Osteocyte (in vitro differentiated cells): Measurements from ENCODE around the gene GRIP2. TPM values are rescaled to one million over a fixed set of nuclear protein-coding genes. Genes with fewer than 3 reads are reported as not detected.

Source experiments
- DNase-seq: peaks from one replicate; pipeline ENCODE4 v3.0.0; 2021; ENCODE audit warnings: mixed read lengths; ENCODE audit not compliant: unreplicated experiment; ENCODE audit errors: extremely low spot score
- H3K27ac Mint-ChIP-seq: one replicate; pipeline ENCODE4 v1.8.0; 2021; ENCODE audit warnings: mild to moderate bottlenecking, mixed read lengths; ENCODE audit not compliant: unreplicated experiment
- H3K27me3 Mint-ChIP-seq: one replicate; pipeline ENCODE4 v1.8.0; 2021; ENCODE audit warnings: mixed read lengths; ENCODE audit not compliant: unreplicated experiment
- H3K36me3 Mint-ChIP-seq: one replicate; pipeline ENCODE4 v1.8.0; 2021; ENCODE audit warnings: mixed read lengths; ENCODE audit not compliant: unreplicated experiment
- H3K4me1 Mint-ChIP-seq: one replicate; pipeline ENCODE4 v1.8.0; 2021; ENCODE audit warnings: mixed read lengths; ENCODE audit not compliant: unreplicated experiment
- H3K4me3 Mint-ChIP-seq: one replicate; pipeline ENCODE4 v1.8.0; 2021; ENCODE audit warnings: mild to moderate bottlenecking, moderate library complexity, mixed read lengths; ENCODE audit not compliant: unreplicated experiment
- H3K9me3 Mint-ChIP-seq: one replicate; pipeline ENCODE4 v1.8.0; 2021; ENCODE audit warnings: mixed read lengths; ENCODE audit not compliant: unreplicated experiment
- total RNA-seq: library from RNA; stranded (reverse); gene quantifications from 2 replicates; pipeline ENCODE4 v1.2.1, GENCODE V29; 2021
- TF ChIP-seq, protein P1 (sequence below): fragments of 200-600 bp; sonication (generic); IDR thresholded peaks from 2 replicates; pipeline ENCODE4 v1.5.0; 2021; ENCODE audit warnings: antibody characterized with exemption, mild to moderate bottlenecking, moderate library complexity

Gene GRIP2
- total RNA-seq, 1 donor from 2014 or later, result 0.35 TPM

DNA sequence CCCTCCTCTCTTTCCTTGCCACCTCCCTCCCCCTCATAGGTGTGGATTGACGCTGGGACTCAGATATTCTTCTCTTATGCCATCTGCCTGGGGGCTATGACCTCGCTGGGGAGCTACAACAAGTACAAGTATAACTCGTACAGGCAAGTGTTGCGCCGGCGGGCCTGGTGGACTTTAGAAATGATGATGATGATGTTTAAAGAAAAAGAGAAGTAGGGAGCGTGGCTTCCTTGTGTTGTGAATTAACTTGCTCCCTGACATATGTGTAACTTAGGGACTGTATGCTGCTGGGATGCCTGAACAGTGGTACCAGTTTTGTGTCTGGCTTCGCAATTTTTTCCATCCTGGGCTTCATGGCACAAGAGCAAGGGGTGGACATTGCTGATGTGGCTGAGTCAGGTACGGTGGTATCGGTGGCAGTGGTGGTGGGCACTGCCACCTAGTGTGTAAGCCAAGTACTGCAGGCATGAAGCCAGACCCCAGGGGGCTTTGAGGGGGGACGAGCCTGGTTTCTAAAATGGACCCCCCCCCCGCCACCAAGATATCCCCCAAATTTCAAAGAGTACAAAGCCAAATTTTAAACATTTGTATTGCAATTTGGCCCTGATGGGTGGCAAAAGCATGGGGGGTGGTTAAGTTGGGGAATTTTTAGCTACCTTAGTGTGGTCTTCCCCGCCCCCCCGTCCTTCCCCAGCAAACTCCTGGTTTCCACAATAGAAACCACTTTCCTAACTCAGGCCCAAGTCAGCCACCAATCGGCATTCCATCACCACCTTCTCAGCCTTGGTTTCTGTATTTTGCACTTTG, 72.1 kb downstream of the GRIP2 start:
- Mint-ChIP-seq H3K9me3 (no peaks in the 10 kb centered on the region), H3K36me3 (peaks cover 8% of the 10 kb centered on the region), H3K4me1 (peaks cover 23% of the 10 kb centered on the region), H3K27me3 (no peaks in the 10 kb centered on the region), H3K4me3 (no peak overlapping the region), H3K27ac (no peak overlapping the region)
- TF ChIP-seq, protein P1, sequence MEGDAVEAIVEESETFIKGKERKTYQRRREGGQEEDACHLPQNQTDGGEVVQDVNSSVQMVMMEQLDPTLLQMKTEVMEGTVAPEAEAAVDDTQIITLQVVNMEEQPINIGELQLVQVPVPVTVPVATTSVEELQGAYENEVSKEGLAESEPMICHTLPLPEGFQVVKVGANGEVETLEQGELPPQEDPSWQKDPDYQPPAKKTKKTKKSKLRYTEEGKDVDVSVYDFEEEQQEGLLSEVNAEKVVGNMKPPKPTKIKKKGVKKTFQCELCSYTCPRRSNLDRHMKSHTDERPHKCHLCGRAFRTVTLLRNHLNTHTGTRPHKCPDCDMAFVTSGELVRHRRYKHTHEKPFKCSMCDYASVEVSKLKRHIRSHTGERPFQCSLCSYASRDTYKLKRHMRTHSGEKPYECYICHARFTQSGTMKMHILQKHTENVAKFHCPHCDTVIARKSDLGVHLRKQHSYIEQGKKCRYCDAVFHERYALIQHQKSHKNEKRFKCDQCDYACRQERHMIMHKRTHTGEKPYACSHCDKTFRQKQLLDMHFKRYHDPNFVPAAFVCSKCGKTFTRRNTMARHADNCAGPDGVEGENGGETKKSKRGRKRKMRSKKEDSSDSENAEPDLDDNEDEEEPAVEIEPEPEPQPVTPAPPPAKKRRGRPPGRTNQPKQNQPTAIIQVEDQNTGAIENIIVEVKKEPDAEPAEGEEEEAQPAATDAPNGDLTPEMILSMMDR, result peak; percentile 89
- no peak for DNase-seq

DNA sequence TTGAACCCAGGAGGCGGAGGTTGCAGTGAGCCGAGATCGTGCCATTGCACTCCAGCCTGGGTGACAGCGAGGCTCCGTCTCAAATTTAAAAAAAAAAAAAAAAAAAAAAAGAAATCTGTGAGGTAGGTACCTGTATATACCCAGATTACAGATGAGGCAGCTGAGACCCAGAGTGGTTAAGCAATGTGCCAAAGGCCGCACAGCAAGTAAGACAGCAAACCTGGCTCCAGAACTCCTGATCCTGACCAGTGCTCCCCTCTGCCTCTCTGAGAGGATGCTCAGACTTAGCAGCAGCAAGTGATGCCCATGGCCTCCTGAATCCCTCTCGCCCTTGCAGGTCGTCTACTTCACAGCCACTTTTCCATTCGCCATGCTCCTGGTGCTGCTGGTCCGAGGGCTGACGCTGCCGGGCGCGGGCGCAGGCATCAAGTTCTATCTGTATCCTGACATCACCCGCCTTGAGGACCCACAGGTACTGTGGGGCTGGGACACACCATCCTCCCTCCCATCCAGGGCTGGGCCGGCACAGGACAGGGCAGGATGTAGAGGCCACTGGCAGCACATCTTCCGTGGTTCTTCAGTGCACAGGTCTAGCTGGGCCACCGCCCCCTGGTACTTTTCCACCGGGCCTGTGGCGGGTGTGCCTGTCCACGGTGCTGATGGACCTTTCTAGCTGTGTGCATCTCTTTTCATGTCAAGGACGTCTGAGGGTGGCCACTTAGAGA, 73.8 kb downstream of the GRIP2 start:
- TF ChIP-seq, protein P1, result no peak
- no peak overlapping the region for H3K4me3 Mint-ChIP-seq
- H3K27ac Mint-ChIP-seq, result no peak overlapping the region
- H3K9me3 Mint-ChIP-seq, result no peaks in the 10 kb centered on the region
- H3K36me3 Mint-ChIP-seq, result peaks cover 13% of the 10 kb centered on the region
- DNase-seq, result no peak
- no peaks in the 10 kb centered on the region for H3K27me3 Mint-ChIP-seq
- H3K4me1 Mint-ChIP-seq, result peaks cover 13% of the 10 kb centered on the region

DNA sequence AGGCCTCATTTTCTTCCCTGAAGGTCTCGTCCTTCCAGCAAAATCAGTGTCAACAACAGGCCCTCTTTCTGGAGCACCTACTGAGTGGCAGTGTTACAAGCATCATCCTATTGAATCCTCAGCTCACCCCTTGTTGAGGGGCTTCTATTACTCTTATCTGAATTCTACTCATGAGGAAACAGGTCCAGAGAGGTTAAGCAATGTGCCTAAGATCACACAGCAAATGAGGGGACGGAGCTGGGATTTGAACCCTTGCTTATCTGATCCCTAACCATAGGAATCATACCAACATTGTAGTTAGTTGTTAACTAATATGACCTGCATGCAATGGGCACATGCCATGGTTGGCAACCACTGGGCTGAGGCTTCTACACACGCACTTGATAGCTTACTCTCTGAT, 74.7 kb downstream of the GRIP2 start:
- no peaks in the 10 kb centered on the region for H3K9me3 Mint-ChIP-seq
- peaks cover 16% of the 10 kb centered on the region for H3K36me3 Mint-ChIP-seq
- no peak overlapping the region for H3K4me3 Mint-ChIP-seq
- H3K27me3 Mint-ChIP-seq, result no peaks in the 10 kb centered on the region
- peaks cover 16% of the 10 kb centered on the region for H3K4me1 Mint-ChIP-seq
- no peak for DNase-seq
- no peak overlapping the region for H3K27ac Mint-ChIP-seq
- TF ChIP-seq, protein P1, result no peak

DNA sequence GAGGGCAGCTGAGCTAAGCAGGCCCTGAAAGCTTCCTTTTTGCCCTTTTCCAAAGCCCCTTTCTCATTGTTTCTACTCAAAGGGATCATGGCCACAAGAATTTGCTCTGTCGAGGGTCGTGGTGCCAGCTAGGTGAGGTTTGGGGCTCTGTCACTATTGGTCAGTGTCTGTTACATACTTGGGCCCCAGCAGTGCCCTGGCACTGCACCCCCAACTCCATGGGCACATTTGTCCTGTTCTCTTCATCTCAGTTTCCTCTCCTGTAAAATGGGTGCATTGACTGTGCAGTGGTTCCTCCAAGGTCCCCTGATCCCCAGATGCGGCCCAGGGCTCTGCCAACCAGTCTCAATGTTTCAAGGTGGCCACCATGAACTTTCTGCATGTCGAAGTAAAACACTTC, 75.6 kb downstream of the GRIP2 start:
- H3K4me3 Mint-ChIP-seq, result no peak overlapping the region
- TF ChIP-seq, protein P1, result no peak
- H3K4me1 Mint-ChIP-seq, result peaks cover 21% of the 10 kb centered on the region
- peaks cover 13% of the 10 kb centered on the region for H3K36me3 Mint-ChIP-seq
- no peaks in the 10 kb centered on the region for H3K27me3 Mint-ChIP-seq
- no peaks in the 10 kb centered on the region for H3K9me3 Mint-ChIP-seq
- DNase-seq, result no peak
- no peak overlapping the region for H3K27ac Mint-ChIP-seq

DNA sequence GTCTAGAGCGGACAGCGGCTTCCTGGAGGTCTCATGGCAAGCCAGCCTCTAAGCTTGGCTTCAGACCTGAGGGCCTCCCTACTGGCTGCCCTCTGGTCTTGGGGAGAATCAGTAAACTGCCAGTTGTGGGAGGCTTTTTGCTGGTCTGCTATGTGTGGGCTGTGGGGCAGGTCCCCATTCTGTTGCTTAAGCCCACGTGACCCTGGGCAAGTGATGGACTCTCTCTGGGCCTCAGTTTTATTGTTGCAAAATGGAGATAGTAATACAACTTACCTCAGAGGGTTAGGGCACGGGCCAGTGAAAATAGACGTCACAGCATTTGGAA, 76.0 kb downstream of the GRIP2 start:
- H3K27ac Mint-ChIP-seq, result no peak overlapping the region
- H3K36me3 Mint-ChIP-seq, result peaks cover 13% of the 10 kb centered on the region
- DNase-seq, result no peak
- H3K4me1 Mint-ChIP-seq, result peaks cover 21% of the 10 kb centered on the region
- no peaks in the 10 kb centered on the region for H3K9me3 Mint-ChIP-seq
- no peaks in the 10 kb centered on the region for H3K27me3 Mint-ChIP-seq
- H3K4me3 Mint-ChIP-seq, result no peak overlapping the region
- TF ChIP-seq, protein P1, result no peak
